Fibroblast of villous mesenchyme (primary cell): ENCODE data around the gene IGF2. TPM values are rescaled to one million over a fixed set of nuclear protein-coding genes. Genes with fewer than 3 reads are reported as not detected.

Experiments used
- DNase-seq: peaks from one replicate; pipeline ENCODE4 v3.0.0-alpha.2; 2010; ENCODE audit warnings: low read depth
- H3K4me3 ChIP-seq: 2 replicates; pipeline ENCODE4 v1.5.1; 2011; ENCODE audit warnings: low read depth, mild to moderate bottlenecking, low read length
- CTCF ChIP-seq: IDR thresholded peaks from 2 replicates; pipeline ENCODE4 v1.5.1; 2012; ENCODE audit warnings: low read depth, mild to moderate bottlenecking, low read length; ENCODE audit not compliant: insufficient read depth
- total RNA-seq: library from RNA; depleted of rRNA; stranded (reverse); fragments of >200 nt; gene quantifications from 2 replicates; pipeline ENCODE4 v1.2.3, GENCODE V29; 2012

IGF2 gene
- total RNA-seq, 1 donor: 26.8 TPM

GRCh38 chr11:2153581-2154194, 14.5 kb upstream of the IGF2 start:
- TF ChIP-seq CTCF: no peak
- DNase-seq: no peak
- no peak overlapping the region for H3K4me3 ChIP-seq

GRCh38 chr11:2151500-2152257, 12.5 kb upstream of the IGF2 start:
- H3K4me3 ChIP-seq: no peak overlapping the region
- peak; percentile 78 for DNase-seq
- peak; percentile 83 for TF ChIP-seq CTCF

- peak; percentile 71 for TF ChIP-seq CTCF
- H3K4me3 ChIP-seq: no peak overlapping the region
- peak; percentile 75 for DNase-seq
These were observed 11.0 kb upstream of the IGF2 start for GRCh38 chr11:2149864-2150847.

GRCh38 chr11:2149460-2149859, 10.3 kb upstream of the IGF2 start:
- no peak for DNase-seq
- no peak for TF ChIP-seq CTCF

GRCh38 chr11:2148595-2148994, 9.4 kb upstream of the IGF2 start:
- no peak for DNase-seq
- no peak overlapping the region for H3K4me3 ChIP-seq
- TF ChIP-seq CTCF: no peak

More at GRCh38 chr11:2149460-2149859, 10.3 kb upstream of the IGF2 start:
- H3K4me3 ChIP-seq: no peak overlapping the region

GRCh38 chr11:2147391-2147790, 8.2 kb upstream of the IGF2 start:
- TF ChIP-seq CTCF: no peak
- DNase-seq: no peak
- H3K4me3 ChIP-seq: no peak overlapping the region
